ENCODE data around the gene AMFR. TPM values are rescaled to one million over a fixed set of nuclear protein-coding genes. Genes with fewer than 3 reads are reported as not detected.

The AMFR gene
- total RNA-seq, 1 experiment from 2014 or later: 66.3 TPM

- peaks cover 32 to 36% of the 10 kb centered on the region in 2 experiments for H3K36me3 ChIP-seq (ENCODE audit: control insufficient read depth in 1 of 2, insufficient read depth in 2 of 2, low read length in 2 of 2)
- no peak overlapping the region for H3K27ac ChIP-seq (ENCODE audit: low read depth, low read length)
- H3K9ac ChIP-seq (ENCODE audit: low read length): no peak overlapping the region
- no peaks in the 10 kb centered on the region for H3K4me1 ChIP-seq (ENCODE audit: control insufficient read depth in 1 of 2, insufficient read depth in 2 of 2, low read length in 2 of 2)
- no peak overlapping the region for H3K4me3 ChIP-seq (replicated peaks in 1 of 2; ENCODE audit: low read depth in 1 of 2, low read length in 2 of 2)
- H3K27me3 ChIP-seq (ENCODE audit: insufficient read depth, low read length): no peaks in the 10 kb centered on the region
- H4K20me1 ChIP-seq (ENCODE audit: insufficient read depth): no peaks in the 10 kb centered on the region
- TF ChIP-seq ATF3 (IDR thresholded peaks at IDR 0.05): no peak
- no peak for ATAC-seq
- H3K9me2 ChIP-seq (ENCODE audit: insufficient read depth): no peaks in the 10 kb centered on the region
- intact Hi-C loops (cut with micrococcal nuclease): no loop called here
- ChIA-PET RAD21 (ENCODE audit: low non-redundant PET in 1 of 2, low total read pairs in 2 of 2, uncharacterized antibody in 2 of 2, unreplicated experiment in 2 of 2) (no interaction called here), CTCF (interaction anchor here (1.4 kb wide), 1 partner anchor 44 kb away, joined by 3 read pairs; no protein-coding TSS in a partner anchor), POLR2A (no interaction called here)
- no peaks in the 10 kb centered on the region for H3K9me3 ChIP-seq (ENCODE audit: control insufficient read depth in 1 of 2, insufficient read depth in 1 of 2, low read depth in 1 of 2, low read length in 2 of 2)
- no peak overlapping the region for H3K4me2 ChIP-seq (ENCODE audit: low read length)
- H3K79me2 ChIP-seq (ENCODE audit: insufficient read depth, low read length): 0 out of 2 replicates have a peak, but pooled peaks cover 4% of the 10 kb centered on the region
- BruUV-seq (replicated peaks): TSS peak; percentile 19
- no peak overlapping the region for H2AFZ ChIP-seq (ENCODE audit: low read depth, low read length, poor library complexity, severe bottlenecking)
- DNase-seq (ENCODE audit: low read depth, low spot score): no peak
These were observed 24.9 kb downstream of the AMFR start for GRCh38 chr16:56400458-56400857.

GRCh38 chr16:56399486-56399885 is 25.9 kb downstream of the AMFR start:
- no peaks in the 10 kb centered on the region for H3K9me3 ChIP-seq (ENCODE audit: control insufficient read depth in 1 of 2, insufficient read depth in 1 of 2, low read depth in 1 of 2, low read length in 2 of 2)
- no peak overlapping the region for H3K27ac ChIP-seq (ENCODE audit: low read depth, low read length)
- H2AFZ ChIP-seq (ENCODE audit: low read depth, low read length, poor library complexity, severe bottlenecking): no peak overlapping the region
- no peaks in the 10 kb centered on the region for H4K20me1 ChIP-seq (ENCODE audit: insufficient read depth)
- no peak overlapping the region for H3K4me3 ChIP-seq (replicated peaks in 1 of 2; ENCODE audit: low read depth in 1 of 2, low read length in 2 of 2)
- H3K4me2 ChIP-seq (ENCODE audit: low read length): no peak overlapping the region
- intact Hi-C loops (cut with micrococcal nuclease): no loop called here
- H3K36me3 ChIP-seq (ENCODE audit: control insufficient read depth in 1 of 2, insufficient read depth in 2 of 2, low read length in 2 of 2): peaks cover 30% of the 10 kb centered on the region in 2 experiments
- ChIA-PET POLR2A (no interaction called here), RAD21 (ENCODE audit: low non-redundant PET in 1 of 2, low total read pairs in 2 of 2, uncharacterized antibody in 2 of 2, unreplicated experiment in 2 of 2) (no interaction called here), CTCF (interaction anchor here (0.7 kb wide), 1 partner anchor 94 kb away, joined by 3 read pairs; no protein-coding TSS in a partner anchor)
- H3K79me2 ChIP-seq (ENCODE audit: insufficient read depth, low read length): 0 out of 2 replicates have a peak, but pooled peaks cover 4% of the 10 kb centered on the region
- H3K4me1 ChIP-seq (ENCODE audit: control insufficient read depth in 1 of 2, insufficient read depth in 2 of 2, low read length in 2 of 2): no peaks in the 10 kb centered on the region
- no peaks in the 10 kb centered on the region for H3K9me2 ChIP-seq (ENCODE audit: insufficient read depth)
- no peak for TF ChIP-seq CBX3 (IDR thresholded peaks at IDR 0.05; ENCODE audit: low read depth)
- TF ChIP-seq ZBTB33 (IDR thresholded peaks at IDR 0.05; ENCODE audit: extremely low read depth, insufficient replicate concordance, low read length): no peak
- TF ChIP-seq ZFX (IDR thresholded peaks at IDR 0.05): no peak
- no peak for TF ChIP-seq EZH2phosphoT487 (IDR thresholded peaks at IDR 0.05; ENCODE audit: borderline replicate concordance)
- TF ChIP-seq MAX (IDR thresholded peaks at IDR 0.05): no peak
- no peak for TF ChIP-seq CTCF (IDR thresholded peaks at IDR 0.05 in 2 of 3, conservative IDR thresholded peaks at IDR 0.05 in 1 of 3; ENCODE audit: borderline replicate concordance in 1 of 3, insufficient read depth in 1 of 3, low read depth in 2 of 3, low read length in 2 of 3)
- TF ChIP-seq SIN3A (IDR thresholded peaks at IDR 0.05; ENCODE audit: low read depth): no peak
- BruUV-seq (replicated peaks): no TSS peak
- no peaks in the 10 kb centered on the region for H3K27me3 ChIP-seq (ENCODE audit: insufficient read depth, low read length)
- ATAC-seq (no peak), DNase-seq (ENCODE audit: low read depth, low spot score) (no peak)
- no peak overlapping the region for H3K9ac ChIP-seq (ENCODE audit: low read length)

Measured in HCT116 (cell line).